K562 (cell line): Measurements from ENCODE around the gene CD79A. TPM values are rescaled to one million over a fixed set of nuclear protein-coding genes. Genes with fewer than 3 reads are reported as not detected.

Source experiments
- ARID3B ChIP-seq: fragments of 250-450 bp; sonication (Bioruptor Pico); IDR thresholded peaks from 2 replicates; pipeline ENCODE4 v1.4.0; 2020; ENCODE audit warnings: borderline replicate concordance
- ATF7 ChIP-seq: fragments of 450-650 bp; IDR thresholded peaks from 2 replicates; pipeline ENCODE4 v1.7.1; 2014; ENCODE audit warnings: mild to moderate bottlenecking, moderate library complexity
- BRF1 ChIP-seq: IDR thresholded peaks from 3 replicates; pipeline ENCODE4 v1.6.1; 2011; ENCODE audit warnings: borderline replicate concordance, mild to moderate bottlenecking; ENCODE audit not compliant: insufficient read length; ENCODE audit errors: extremely low read depth
- CXXC5 ChIP-seq: fragments of 250-450 bp; sonication (Bioruptor Pico); IDR thresholded peaks from 2 replicates; pipeline ENCODE4 v1.8.0; 2022; ENCODE audit warnings: inconsistent platforms, mild to moderate bottlenecking, moderate library complexity
- DDX20 ChIP-seq: fragments of 450-650 bp; IDR thresholded peaks from 2 replicates; pipeline ENCODE4 v1.6.1; 2016; ENCODE audit warnings: missing genetic modification characterization, low read depth, mild to moderate bottlenecking, missing compliant biosample characterization, moderate library complexity
- DLX4 ChIP-seq: fragments of 250-450 bp; sonication (Bioruptor Pico); IDR thresholded peaks from 2 replicates; pipeline ENCODE4 v1.6.1; 2021; ENCODE audit warnings: mild to moderate bottlenecking
- ETV6 ChIP-seq, 3 experiments: fragments of 150-350 bp in 1 of 3; sonication (generic) in 1 of 3; formaldehyde crosslinking in 1 of 3; IDR thresholded peaks; 2 replicates each; pipeline versions ENCODE4 v1.6.1 to v1.8.0; 2014 to 2022; ENCODE audit warnings: borderline replicate concordance in 2 of 3, low read depth in 2 of 3, antibody characterized with exemption in 1 of 3, low read length in 1 of 3, mild to moderate bottlenecking in 1 of 3, missing genetic modification reagents in 1 of 3
- GATAD2B ChIP-seq: fragments of 450-650 bp; IDR thresholded peaks from 2 replicates; pipeline ENCODE4 v1.6.1; 2017; ENCODE audit warnings: mild to moderate bottlenecking, borderline replicate concordance
- HCFC1 ChIP-seq: IDR thresholded peaks from 2 replicates; pipeline ENCODE4 v1.6.1; 2012; ENCODE audit warnings: low read depth, low read length, improper control_type of control experiment
- HSF4 ChIP-seq: fragments of 250-450 bp; sonication (Bioruptor Pico); IDR thresholded peaks from 2 replicates; pipeline ENCODE4 v2.1.2; 2022; ENCODE audit warnings: mild to moderate bottlenecking, moderate library complexity, borderline replicate concordance
- NCOA4 ChIP-seq: fragments of 450-650 bp; IDR thresholded peaks from 2 replicates; pipeline ENCODE4 v1.6.1; 2018; ENCODE audit warnings: mild to moderate bottlenecking; ENCODE audit not compliant: partially characterized antibody
- POLR3A ChIP-seq: IDR thresholded peaks from 2 replicates; pipeline ENCODE4 v1.6.1; 2011; ENCODE audit warnings: borderline replicate concordance, mild to moderate bottlenecking, moderate library complexity; ENCODE audit not compliant: insufficient read length, insufficient read depth; ENCODE audit errors: extremely low read depth
- PURB ChIP-seq: sonication (generic); formaldehyde crosslinking; IDR thresholded peaks from 2 replicates; pipeline ENCODE4 v1.9.0; 2021; ENCODE audit warnings: low read depth, mild to moderate bottlenecking, missing genetic modification reagents
- RAD51 ChIP-seq: fragments of 450-650 bp; IDR thresholded peaks from 2 replicates; pipeline ENCODE4 v1.7.1; 2016; ENCODE audit warnings: low read depth, mild to moderate bottlenecking, borderline replicate concordance
- RREB1 ChIP-seq: fragments of 250-450 bp; sonication (Bioruptor Pico); IDR thresholded peaks from 2 replicates; pipeline ENCODE4 v1.4.0; 2020
- SLC30A9 ChIP-seq: fragments of 250-450 bp; sonication (Bioruptor Pico); IDR thresholded peaks from 2 replicates; pipeline ENCODE4 v1.8.0; 2022; ENCODE audit warnings: mild to moderate bottlenecking, moderate library complexity
- SMARCA4 ChIP-seq: fragments of 450-650 bp; IDR thresholded peaks from 2 replicates; pipeline ENCODE4 v1.6.1; 2016
- SP2 ChIP-seq: IDR thresholded peaks from 2 replicates; pipeline ENCODE4 v1.6.1; 2011; ENCODE audit warnings: mild to moderate bottlenecking, low read depth, low read length, moderate library complexity; ENCODE audit not compliant: poor library complexity, severe bottlenecking; ENCODE audit errors: extremely low read depth
- TCF3 ChIP-seq: sonication (generic); formaldehyde crosslinking; IDR thresholded peaks from 2 replicates; pipeline ENCODE4 v1.4.0; 2020; ENCODE audit warnings: mild to moderate bottlenecking, missing genetic modification reagents
- ZBTB17 ChIP-seq: fragments of 450-650 bp; formaldehyde crosslinking; IDR thresholded peaks from 2 replicates; pipeline ENCODE4 v1.4.0; 2020; ENCODE audit warnings: mild to moderate bottlenecking
- ZNF282 ChIP-seq: sonication (generic); formaldehyde crosslinking; IDR thresholded peaks from 2 replicates; pipeline ENCODE4 v1.8.1; 2023; ENCODE audit warnings: missing genetic modification reagents
- ZNF347 ChIP-seq: fragments of 450-650 bp; formaldehyde crosslinking; IDR thresholded peaks from 2 replicates; pipeline ENCODE4 v1.4.0; 2020; ENCODE audit warnings: low read depth, mild to moderate bottlenecking, moderate library complexity
- polyA plus RNA-seq, 8 experiments: library from polyadenylated mRNA; depleted of rRNA in 4 of 8; stranded (reverse) in 5 of 8; unstranded in 3 of 8; fragments of >200 nt; fragmentation: Nextera tagmentation in 2 of 8; fragmentation: Illumina TruSeq in 1 of 8; extraction: Ambion mirVana in 2 of 8; extraction: Trizol in 1 of 8; gene quantifications; 2 replicates each; pipeline versions ENCODE4 v1.2.1 to v1.2.3, GENCODE V29; 2011 to 2014; ENCODE audit warnings: inconsistent platforms in 1 of 8, missing spikeins in 1 of 8
- total RNA-seq, 7 experiments: library from RNA; depleted of rRNA in 6 of 7; stranded (reverse); fragments of >200 nt in 6 of 7; fragmentation: Illumina TruSeq in 2 of 7; extraction: Trizol in 2 of 7; gene quantifications; 2 replicates each; pipeline versions ENCODE4 v1.2.1 to v1.2.3, GENCODE V29; 2011 to 2021; ENCODE audit warnings: low replicate concordance in 1 of 7

CD79A gene
- total and polyA plus RNA-seq, 9 of the 15 experiments (the other 6 are each of a cell fraction or from before 2014, with no cell fraction given): 0.04 to 0.72 (median 0.17) TPM; not detected in 3

GRCh38 chr19:41843371-41843770, 33.7 kb upstream of the CD79A start (continued):
- TF ChIP-seq CXXC5 (no peak), NCOA4 (no peak), SMARCA4 (peak; percentile 69; the same call in 1 of the 2 replicates), POLR3A (no peak), ARID3B (CRISPR knock-in tag) (no peak), SP2 (no peak), HCFC1 (no peak), GATAD2B (no peak), ZNF282 (CRISPR knock-in tag) (no peak), TCF3 (CRISPR knock-in tag) (peak; percentile 15; the same call in 1 of the 2 replicates), ETV6 (IDR thresholded peaks at IDR 0.05; ENCODE audit: borderline replicate concordance in 1 of 2, low read depth in 2 of 2, low read length in 1 of 2) (peak in 1 of 2 experiments; percentile 73; a peak in 2 of 4 replicates), ETV6 (CRISPR knock-in tag; IDR thresholded peaks at IDR 0.05; ENCODE audit: borderline replicate concordance) (no peak), ZNF347 (CRISPR knock-in tag) (no peak), DDX20 (tag) (no peak), PURB (no peak), BRF1 (no peak), ZBTB17 (CRISPR knock-in tag) (no peak), RREB1 (CRISPR knock-in tag) (no peak), RAD51 (no peak), HSF4 (CRISPR knock-in tag) (no peak), DLX4 (CRISPR knock-in tag) (no peak), ATF7 (no peak), SLC30A9 (CRISPR knock-in tag) (no peak)
